NCI-H2227 (cell line): ENCODE results near the gene USH1G.
A peak's percentile ranks its signal among the peaks of the same experiment; 100 is the strongest.
"Not testable (repeated sequence)": the region's sequence is repeated elsewhere in the genome, so short reads cannot be mapped to it uniquely, and the experiment has no call there.

Experiments used
- DNase-seq: peaks from one replicate; lab custom pipeline; 2025; ENCODE audit not compliant: unreplicated experiment; lab: John Stamatoyannopoulos, UW

USH1G gene

GRCh38 chr17:74877592-74878548 is 45.2 kb downstream of the USH1G start:
- no peak for DNase-seq

GRCh38 chr17:74875977-74876593 is 47.0 kb downstream of the USH1G start:
- no peak for DNase-seq

GRCh38 chr17:74875155-74875976 is 47.7 kb downstream of the USH1G start:
- DNase-seq, result no peak

- no peak for DNase-seq
Observed at GRCh38 chr17:74874615-74875037, 48.4 kb downstream of the USH1G start.

- DNase-seq, result peak; percentile 28
Observed at GRCh38 chr17:74873874-74874614, 49.0 kb downstream of the USH1G start.

GRCh38 chr17:74873037-74873873 is 49.8 kb downstream of the USH1G start:
- peak; percentile 100 for DNase-seq

- DNase-seq, result peak; percentile 74
Observed at GRCh38 chr17:74872313-74873036, 50.6 kb downstream of the USH1G start, which contains the start of gene FDXR. Gene FDXR (minus strand): TSS chr17:74872994. CDS start chr17:74872944, 50 bp downstream.

- no peak for DNase-seq
Observed at GRCh38 chr17:74871356-74872076, 51.5 kb downstream of the USH1G start.

GRCh38 chr17:74870512-74870911 is 52.5 kb downstream of the USH1G start:
- no peak for DNase-seq

GRCh38 chr17:74870028-74870427 is 53.0 kb downstream of the USH1G start:
- DNase-seq, result not testable (repeated sequence)

GRCh38 chr17:74868908-74869255 is 54.2 kb downstream of the USH1G start:
- DNase-seq, result no peak

- no peak for DNase-seq
Observed at GRCh38 chr17:74868251-74868907, 54.7 kb downstream of the USH1G start.

GRCh38 chr17:74866198-74866835 is 56.7 kb downstream of the USH1G start:
- DNase-seq, result no peak
